ENCODE results near the gene RBM43.
"Not testable (repeated sequence)": the region's sequence is repeated elsewhere in the genome, so short reads cannot be mapped to it uniquely, and the experiment has no call there.

RBM43 gene

DNA sequence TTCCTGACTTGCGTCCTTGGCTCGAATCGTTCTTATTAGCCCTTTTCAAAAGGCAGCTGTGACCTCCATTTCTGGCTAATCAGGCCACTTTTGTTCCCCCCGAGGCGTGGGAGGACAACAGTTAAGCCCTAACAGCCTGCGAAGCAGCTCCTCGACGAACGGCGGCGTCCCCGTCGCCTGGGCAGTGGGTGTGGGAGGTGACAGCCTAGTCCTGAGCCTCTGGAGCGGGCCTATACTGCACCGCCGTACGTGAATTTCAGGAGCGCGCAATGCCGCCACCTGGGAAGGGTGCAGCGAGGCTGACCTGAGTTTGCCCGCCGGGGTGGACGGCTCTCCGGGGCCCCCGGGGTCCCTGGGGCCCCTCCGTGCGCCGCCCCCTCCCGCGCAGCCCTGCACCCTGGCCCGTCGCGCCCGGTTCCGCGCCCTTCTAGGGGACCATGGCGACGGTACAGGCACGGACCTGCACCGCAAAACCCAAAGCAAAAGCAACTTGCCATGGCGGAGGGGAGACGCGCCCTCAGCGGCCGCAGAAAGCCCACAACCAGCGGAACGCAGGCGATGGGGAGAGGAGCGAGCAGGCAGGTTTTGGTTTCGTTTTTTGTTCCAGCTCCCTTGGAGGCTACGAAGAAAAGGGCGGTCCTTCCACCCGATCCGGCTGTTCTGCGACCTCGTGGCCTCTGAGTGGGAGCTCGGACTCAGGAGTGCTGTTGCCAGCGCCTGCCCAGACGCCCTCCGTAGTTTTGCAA, at the start of gene RBM43:
Gene RBM43 (minus strand): TSS at position 633 of the 746 bp plus-strand sequence. CDS start 136 bp downstream, at position 497.
- peak; percentile 8 to 83 (median 64) for DNase-seq

DNA sequence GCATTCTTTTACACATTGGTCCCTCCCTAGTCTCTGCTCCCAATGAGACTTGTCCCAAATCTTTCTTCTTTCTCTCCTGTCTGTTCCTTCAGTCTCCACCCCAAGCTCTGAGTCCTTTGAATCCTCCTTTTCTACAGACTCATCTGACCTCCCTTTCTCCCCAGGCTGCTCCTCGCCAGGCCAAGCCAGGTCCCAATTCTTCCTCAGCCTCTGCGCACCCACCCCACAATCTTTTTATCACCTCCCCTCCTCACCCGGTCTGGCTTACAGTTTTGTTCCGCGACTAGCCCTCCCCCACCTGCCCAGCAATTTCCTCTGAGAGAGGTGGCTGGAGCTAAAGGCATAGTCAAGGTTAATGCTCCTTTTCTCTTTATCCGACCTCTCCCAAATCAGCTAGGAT, 48.6 kb upstream of the RBM43 start:
- DNase-seq: not testable (repeated sequence)

DNA sequence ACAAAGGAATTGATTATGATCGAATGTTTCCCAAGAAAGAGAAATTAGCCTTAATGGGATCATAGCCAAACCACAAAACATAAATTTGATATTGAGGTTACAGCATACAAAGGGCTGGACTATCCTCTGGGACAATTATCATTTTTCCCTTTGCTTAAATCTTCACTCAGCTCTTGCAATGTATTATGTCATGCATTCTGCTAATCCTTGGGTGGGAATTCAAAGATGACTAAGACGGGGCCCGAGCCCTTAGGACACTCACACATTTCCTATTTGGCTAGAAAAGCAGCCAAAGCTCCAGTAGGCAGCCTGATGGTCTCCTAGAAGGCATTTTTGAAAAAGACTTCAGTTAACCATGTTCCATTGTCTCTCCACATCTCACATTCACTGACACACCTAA, 45.0 kb upstream of the RBM43 start:
- DNase-seq: no peak

DNA sequence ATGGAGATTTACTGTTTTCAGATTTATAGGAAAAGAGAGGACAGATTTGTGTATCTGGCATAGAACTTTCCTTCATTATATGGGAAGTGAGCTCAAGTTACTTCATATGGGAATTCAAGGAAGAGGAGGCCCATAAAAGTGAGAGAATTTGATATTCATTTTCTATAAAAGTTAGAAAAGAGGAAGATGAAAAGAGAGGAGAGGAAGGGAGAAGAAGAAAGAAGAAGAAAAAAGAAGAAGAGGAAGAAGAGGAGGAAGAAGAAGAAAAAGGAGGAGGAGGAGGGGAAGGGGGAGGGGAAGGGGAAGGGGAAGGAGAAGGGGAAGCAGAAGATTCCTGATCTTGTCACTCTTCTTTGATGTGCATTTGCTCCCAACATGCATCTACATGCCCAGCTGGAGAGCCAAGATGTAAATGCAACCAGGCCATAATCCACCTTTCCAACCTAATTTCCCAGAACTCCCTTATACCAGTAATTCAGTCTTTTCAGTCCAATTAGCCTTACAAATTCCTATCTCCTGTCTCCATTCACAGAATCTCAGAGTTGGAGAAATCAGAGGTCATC, 43.5 kb upstream of the RBM43 start:
- DNase-seq: no peak

DNA sequence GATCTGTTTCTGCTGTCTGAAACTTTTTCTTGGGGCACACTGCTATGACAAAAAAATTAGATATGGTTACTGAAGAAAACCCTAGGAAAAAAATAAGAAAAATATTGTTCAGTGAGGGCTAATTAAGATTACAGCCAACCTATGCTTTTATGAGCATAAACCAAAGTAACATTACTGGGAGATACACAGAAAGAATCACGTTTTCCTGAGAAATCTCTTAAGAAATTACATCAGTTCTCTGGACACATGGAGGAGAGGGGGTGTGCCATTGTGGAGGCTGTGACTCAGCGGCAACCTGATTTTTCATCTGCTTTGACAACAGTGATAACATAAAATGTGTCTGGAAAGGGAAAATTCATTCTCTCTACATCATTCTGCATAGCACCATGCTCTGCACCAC, 41.2 kb upstream of the RBM43 start:
- DNase-seq: peak in 8 of 56 donors; percentile 1 to 53 (median 14)

DNA sequence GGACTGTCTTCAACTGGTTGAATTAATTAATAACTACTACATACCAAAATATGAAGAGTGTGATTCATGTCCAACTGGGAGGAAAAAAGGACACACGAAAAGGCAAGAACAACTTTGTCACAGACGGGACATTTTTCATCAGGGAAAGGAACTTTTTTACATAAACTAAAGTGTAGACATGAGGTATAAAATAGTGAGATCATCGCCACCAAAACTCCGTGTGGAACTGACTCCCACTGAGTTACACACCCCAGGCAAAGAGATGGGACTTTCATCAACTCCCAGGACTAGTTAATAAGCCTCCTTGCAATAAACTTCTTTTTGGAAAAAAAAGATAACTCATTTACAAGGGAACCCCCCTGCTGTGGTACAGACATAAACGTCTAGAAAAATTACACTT, 40.7 kb upstream of the RBM43 start:
- no peak for DNase-seq

DNA sequence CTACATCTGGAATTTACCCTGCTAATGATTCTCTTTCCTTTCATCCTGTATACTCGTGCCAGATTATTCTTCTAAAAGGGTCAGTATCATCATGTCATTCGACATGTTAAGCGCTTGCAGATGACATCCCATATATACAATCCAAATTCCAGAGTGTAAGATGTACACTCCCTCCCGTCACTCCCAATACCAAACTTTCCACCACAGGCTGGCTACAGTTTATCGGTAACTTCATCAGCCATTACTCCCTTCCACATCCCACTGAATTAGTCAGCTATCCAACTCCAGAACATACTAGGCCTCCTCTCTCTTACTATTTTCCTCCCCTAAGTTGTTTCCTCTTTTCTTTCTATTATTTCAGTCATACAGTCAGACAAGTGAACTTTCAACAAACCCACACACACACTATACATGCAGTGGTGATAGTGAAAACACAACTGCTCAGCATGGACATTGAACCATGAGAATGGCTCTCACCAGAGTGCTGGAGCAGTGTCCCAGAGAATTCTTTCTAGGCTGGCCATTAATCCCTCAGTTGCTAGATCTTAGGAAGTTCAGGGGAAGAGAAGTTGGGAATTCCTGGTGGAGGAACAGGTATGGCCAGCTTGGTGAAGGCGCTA, 38.4 kb upstream of the RBM43 start:
- no peak for DNase-seq

DNA sequence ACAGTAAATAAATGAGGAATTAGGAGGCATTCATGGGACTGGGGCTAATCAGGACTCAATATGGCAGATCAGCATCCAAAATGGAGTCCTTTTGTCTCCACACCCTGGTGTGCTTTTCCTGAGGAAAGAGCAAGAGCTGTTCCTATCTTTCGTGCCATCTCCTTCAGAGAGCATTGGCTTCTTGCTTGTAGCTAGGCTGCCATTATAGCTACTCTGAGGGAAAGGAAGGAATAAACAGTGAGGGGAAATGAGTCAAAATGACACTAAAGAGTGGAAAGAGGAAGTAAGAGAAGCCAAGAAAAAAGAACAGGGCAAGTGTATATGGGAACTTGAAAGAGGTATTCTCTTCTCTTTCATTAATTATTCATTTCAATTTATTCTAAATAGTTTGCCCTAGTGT, 36.2 kb upstream of the RBM43 start:
- DNase-seq: no peak

DNA sequence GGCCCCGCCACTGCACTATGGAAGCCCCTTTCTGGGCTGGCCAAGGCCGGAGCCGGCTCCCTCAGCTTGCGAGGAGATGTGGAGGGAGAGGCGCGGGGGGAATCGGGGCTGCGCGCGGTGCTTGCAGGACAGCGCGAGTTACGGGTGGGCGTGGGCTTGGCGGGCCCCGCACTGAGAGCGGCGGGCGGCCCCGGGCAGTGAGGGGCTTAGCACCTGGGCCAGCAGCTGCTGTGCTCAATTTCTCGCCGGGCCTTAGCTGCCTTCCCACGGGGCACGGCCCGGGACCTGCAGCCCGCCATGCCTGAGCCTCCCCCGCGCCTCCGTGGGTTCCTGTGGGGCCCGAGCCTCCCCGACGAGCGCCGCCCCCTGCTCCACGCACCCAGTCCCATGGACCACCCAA, 34.3 kb upstream of the RBM43 start:
- DNase-seq: not testable (repeated sequence)

DNA sequence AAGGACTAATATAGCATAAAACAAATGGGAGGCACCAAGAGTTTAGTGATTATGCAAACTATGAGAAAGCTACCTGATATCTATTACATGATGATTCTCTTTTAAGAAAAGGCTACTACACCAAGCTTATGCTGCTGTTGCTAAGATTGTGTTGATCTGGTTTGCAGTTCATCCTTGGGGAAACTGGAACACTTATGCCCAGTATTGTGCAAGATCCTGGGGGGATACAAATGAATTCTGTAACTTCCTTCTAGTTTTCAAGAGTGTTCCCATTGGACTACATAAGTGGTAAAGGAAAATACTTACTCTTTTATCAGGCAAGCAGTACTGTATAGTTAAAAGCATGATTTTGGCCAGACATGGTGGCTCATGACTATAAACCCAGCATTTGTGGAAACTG, 30.9 kb upstream of the RBM43 start:
- no peak for DNase-seq

DNA sequence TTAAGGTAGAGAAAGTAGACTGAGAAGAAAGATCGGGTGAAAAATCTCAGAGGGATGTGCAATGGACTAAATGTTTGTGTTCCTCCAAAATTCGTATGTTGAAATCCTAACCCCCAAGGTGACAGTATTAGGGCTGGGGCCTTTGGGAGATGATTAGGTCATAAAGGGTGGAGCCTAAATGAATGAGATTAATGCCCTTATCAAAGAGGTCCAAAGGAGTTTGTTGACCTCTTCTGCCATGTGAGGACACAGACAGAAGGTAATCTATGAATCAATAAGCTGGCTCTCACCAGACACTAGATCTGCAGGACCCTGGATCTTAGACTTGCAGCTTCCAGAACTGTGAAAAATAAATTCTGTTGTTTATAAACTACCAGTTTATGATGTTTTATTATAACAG, 30.5 kb upstream of the RBM43 start:
- no peak for DNase-seq

DNA sequence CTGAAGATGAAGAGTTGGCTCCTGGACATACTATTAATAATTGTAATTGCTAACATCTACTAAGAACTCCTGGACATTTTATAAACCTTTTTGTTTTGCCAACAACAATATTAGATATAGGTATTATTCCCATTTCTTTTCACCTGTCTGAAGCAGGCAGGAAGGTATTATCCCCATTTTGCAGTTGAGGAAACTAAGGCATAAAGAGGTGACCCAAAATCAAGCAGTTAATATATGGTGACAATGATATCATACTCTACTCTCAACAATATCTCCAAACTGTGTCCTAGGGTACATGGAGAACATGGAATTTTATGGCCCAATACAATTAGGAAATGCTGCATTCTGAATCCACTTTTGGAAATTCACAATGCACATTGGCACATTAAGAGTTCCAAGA, 29.6 kb upstream of the RBM43 start:
- DNase-seq: no peak

DNA sequence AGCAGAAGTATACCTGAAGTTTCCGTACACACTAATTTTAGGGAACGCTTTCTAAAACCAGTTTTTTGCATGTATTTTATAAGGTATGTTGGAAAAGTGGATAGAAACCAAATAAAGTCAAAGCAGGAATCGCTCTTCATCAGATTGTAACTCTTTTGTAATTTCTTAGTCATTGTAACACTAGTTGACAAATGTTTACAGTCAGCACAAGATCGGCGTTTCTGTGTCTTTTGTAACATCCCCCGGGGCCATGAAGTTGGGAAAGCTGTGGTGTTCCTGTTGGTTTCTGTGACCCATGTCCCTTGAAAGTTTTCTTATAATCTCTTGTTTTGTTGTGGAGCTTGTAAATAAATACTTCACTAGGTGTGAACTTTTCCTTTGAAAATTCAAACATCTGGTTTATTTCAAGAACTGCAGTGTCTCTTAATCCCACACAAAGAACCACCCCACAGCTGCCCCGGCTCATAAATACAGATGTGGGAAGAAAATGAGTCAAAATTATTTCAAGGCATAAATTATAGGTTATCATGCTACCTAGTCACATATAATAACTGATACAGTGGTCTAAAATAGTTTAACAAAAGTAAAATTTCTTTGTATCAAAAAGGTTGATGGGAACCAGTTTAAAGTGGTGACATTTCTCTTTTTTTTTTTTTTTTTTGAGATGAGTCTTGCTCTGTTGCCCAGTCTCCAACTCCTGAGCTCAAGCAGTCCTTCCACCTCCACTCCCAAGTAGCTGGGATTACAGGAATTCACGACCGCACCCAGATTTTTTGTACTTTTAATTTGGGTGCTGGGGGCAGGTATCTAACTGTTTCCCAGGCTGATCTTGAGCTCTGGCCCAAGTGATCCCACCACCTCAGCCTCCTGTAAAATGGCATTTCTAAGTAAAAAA, 28.6 kb upstream of the RBM43 start:
- DNase-seq: peak in 1 of 56 donors; percentile 2

DNA sequence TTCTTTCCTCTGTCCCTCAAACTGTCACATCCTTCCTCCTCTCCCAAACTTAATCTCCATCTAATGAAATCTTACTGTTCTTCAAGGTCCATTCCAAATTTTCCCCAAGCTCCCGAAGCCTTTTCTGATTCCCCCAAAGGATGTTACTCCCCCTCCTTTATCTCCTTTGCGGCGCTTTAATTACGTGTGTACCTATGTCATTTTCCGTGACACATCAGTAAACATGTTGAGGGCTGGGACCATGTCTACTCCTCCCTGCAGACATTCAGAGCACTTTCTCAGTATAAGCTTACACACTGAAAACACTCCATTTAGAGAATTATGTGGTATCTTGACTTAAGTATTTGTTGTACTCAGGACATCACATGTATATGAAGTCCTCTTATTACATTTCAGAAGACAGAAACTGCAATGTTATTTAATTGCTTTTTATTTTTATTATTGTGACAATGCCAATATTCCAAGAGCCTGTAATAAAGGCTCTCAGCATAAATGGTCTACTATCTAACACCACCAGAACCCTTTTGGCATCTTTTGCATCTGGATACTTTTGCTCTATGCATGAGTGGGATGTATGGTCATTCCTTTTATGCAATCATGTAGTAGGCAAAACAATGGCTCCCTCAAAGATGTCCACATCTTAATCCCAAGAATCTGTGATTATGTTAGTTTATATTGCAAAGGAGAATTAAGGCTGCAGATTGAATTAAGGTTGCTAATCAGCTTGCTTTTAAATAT, 26.0 kb upstream of the RBM43 start:
- no peak for DNase-seq

DNA sequence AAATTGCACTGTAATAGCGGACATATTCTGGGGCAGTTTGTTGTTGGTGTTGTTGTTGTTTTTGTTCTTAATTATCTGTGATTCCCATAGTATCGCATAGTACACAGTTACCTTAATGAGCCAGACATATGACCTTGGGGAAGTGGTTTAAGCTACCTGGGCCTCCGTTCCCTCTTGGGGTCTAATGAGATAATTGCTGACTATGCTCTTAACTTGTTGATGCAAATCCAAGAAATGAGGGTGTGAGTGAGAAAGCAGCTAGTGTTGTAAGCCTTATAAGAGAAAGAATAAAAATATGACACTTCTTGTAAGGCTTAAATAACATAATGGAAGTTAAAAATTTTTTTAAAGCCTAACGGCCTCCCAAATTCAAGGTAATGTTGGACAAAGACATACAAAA, 20.7 kb upstream of the RBM43 start:
- no peak for DNase-seq

DNA sequence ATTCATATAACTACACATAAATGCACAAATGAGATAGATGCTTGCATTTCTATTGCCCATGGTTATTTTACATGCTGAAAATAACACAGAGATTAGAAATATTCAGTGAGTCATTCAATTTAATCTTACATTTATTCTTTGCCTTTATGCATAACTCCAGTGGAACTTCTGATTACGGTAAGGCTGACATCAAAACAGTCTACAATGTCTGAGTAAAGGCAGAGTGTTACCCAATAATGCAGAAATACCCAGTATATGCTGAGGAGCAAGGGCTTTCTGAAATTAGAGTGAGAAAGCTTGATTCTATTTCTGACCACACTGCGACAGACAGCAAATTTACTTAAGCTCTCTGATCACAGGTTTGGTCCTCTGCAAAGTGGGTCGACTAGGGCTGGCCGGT, 18.6 kb upstream of the RBM43 start:
- no peak for DNase-seq

DNA sequence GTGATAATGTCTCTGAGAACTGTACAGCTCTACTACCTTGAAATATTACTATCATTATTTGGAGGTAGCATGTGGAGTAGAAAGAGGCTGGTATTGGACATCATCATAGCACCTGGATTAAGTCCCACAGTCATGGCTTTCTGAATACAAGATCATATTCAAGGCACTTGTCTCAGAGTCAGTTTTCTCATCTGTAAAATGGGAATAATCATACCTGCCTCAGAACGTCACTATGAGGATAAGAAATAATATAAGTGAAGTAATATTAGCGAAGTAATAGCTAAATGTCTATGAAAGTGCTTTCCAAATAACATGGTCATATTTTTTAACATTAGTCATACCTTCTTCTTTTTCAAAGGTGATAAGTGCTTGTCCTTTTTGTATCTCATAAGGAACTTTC, 16.8 kb upstream of the RBM43 start:
- DNase-seq: no peak

DNA sequence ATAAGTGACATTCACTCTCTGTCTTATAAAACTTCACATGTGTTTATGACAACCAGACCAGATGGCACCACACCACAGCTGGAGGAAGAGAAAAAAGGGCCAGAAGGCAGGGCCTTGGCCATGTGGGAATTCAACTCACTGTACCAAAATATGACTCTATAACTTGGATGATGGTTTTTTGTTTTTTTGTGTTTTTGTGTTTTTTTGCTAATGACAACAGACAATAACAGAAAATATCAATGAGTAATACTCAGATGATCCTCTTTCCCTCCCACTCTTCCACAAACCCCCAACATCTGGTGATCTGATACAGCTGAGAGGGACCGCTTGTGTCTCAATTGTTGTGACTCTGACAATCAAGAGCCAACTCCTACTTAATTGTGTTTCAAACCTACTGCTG, 15.4 kb upstream of the RBM43 start:
- no peak for DNase-seq

DNA sequence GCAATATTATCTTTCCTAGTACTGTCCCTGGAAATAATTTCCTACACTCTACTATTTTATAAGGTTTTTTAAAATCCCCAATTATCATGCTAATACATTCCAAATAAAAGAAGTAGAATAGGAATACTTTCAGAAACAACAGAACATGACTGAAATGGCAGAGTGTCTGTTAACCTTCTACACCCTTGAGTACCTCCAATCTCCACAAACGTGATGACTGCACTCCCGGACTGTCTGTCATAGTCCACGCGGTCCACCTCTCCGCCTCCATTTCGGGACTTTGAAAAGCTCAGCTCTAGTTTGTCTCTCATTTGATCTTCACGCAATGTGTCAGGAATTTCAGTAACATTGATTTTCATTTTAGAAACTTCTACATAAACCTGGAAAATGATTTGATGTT, 13.6 kb upstream of the RBM43 start:
- DNase-seq: no peak

DNA sequence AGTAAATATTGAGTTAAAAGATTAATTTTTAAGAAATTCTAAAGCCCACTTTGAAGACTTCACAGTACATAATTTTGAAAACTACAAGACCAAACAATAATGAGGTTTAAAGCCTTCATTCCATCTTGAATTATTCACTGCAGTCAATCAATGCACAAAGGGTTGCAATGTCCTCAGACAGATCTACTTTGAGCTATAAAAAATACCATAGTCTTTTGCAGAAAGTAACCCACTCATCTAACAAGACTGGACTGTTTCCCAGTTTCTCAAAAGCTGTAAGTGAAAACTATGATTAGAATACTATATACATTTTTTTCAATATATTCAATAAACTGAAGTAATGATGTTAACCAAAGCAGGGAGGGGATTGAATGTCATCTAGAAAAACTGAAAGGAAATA, 10.2 kb upstream of the RBM43 start:
- no peak for DNase-seq

Data from nucleus accumbens (tissue), 56 donors.